Measurements from ENCODE around the gene ABI1.

The ABI1 gene

DNA sequence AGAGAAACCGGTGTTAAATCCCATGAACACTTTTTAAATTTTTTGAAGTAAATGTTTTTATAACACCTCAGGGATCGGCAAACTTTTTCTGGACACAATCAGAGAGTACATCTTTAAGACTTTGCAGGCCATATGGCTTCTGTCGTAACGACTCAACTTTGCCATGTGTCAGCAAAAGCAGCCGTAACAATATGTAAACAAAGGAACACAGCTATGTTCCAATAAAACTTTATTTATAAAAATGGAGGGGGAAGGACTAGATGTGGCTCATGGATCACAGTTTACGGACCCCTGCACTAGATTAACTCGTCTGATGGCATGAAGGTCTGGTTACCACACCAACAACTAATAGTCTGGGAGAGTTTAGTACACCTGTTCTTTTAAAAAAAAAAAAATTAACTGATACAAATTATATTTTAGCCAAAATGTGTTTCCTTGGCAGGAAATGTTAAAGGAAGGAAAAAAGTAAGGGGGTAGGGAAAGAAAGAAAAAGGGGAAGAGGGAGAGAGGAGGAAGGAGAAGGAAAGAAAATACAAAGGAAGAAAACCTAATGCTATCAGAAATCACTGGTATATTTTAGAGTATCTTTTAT, 50.2 kb downstream of the ABI1 start:
- Histone ChIP-seq H3K27ac (ENCODE audit: low read depth, low read length) (no peak overlapping the region), H3K9ac (ENCODE audit: low read length) (no peak overlapping the region), H3K27me3 (ENCODE audit: control insufficient read depth, insufficient read depth, low read length) (no peaks in the 10 kb centered on the region), H3K36me3 (ENCODE audit: control insufficient read depth, insufficient read depth, low read length) (no peaks in the 10 kb centered on the region), H3K4me1 (ENCODE audit: control insufficient read depth, insufficient read depth, low read length) (no peaks in the 10 kb centered on the region), H3K4me3 (ENCODE audit: low read length) (no peak overlapping the region)

DNA sequence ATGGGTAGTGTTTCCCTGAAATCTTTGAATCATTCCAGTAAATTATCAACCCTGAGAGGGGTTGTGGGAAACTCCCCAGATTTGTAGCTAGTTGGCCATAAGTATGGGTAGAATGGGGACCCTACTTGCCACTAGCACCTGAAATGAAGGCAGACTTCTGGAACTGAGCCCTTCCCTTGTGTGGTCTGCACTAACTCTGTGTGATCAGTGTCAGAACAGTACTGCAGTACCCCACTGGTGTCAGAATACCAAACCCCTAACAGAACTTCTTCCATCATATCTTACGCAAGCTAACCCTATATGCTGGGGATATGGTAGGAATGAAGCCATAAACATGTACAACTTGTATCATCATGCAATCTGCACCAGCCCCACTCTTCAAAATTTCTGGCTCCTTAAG, 50.8 kb downstream of the ABI1 start:
- peaks cover 2% of the 10 kb centered on the region for H3K4me1 ChIP-seq (ENCODE audit: control insufficient read depth, insufficient read depth, low read length)
- no peak overlapping the region for H3K9ac ChIP-seq (ENCODE audit: low read length)
- H3K27ac ChIP-seq (ENCODE audit: low read depth, low read length): no peak overlapping the region
- H3K36me3 ChIP-seq (ENCODE audit: control insufficient read depth, insufficient read depth, low read length): no peaks in the 10 kb centered on the region
- no peak overlapping the region for H3K4me3 ChIP-seq (ENCODE audit: low read length)
- H3K27me3 ChIP-seq (ENCODE audit: control insufficient read depth, insufficient read depth, low read length): no peaks in the 10 kb centered on the region

DNA sequence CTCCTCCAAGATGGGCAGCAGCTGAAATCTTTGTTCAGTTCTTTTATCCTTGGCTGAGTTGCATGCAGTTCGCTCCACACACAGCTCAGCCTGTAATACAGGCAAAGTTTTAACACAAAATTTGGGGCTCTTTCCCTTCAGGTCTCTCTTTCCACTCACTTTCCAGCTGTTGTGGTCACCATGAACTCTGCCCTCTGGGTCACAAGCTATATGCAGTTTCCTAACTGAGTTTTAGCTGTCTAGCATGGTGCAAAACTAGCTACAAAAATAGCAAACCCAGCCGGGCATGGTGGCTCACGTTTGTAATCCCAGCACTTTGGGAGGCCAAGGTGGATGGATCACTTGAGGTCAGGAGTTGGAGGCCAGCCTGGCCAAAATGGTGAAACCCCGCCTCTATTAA, 53.2 kb downstream of the ABI1 start:
- no peak overlapping the region for H3K4me3 ChIP-seq (ENCODE audit: low read length)
- H3K4me1 ChIP-seq (ENCODE audit: control insufficient read depth, insufficient read depth, low read length): peaks cover 3% of the 10 kb centered on the region
- no peaks in the 10 kb centered on the region for H3K36me3 ChIP-seq (ENCODE audit: control insufficient read depth, insufficient read depth, low read length)
- no peak overlapping the region for H3K27ac ChIP-seq (ENCODE audit: low read depth, low read length)
- no peak overlapping the region for H3K9ac ChIP-seq (ENCODE audit: low read length)
- no peaks in the 10 kb centered on the region for H3K27me3 ChIP-seq (ENCODE audit: control insufficient read depth, insufficient read depth, low read length)

DNA sequence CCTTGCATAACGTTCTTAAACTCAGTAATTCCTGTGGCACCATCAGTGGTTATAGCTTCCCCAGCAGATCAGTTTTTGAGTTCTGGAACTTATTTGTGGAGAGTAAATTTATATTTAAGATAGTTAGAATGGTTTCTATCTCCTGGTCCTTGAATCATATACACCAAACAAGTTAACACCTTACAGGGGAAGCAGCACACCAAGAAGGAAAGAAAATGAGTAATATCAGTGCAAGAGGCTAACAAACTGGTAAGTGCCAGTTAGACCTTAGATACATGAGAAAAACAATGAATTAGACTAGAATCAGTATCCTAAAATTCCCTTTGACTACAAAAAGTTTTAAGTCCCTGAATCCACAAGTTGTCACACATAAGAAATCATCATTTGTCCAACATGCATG, 54.2 kb downstream of the ABI1 start:
- Histone ChIP-seq H3K27me3 (ENCODE audit: control insufficient read depth, insufficient read depth, low read length) (no peaks in the 10 kb centered on the region), H3K4me3 (ENCODE audit: low read length) (no peak overlapping the region), H3K4me1 (ENCODE audit: control insufficient read depth, insufficient read depth, low read length) (peaks cover 3% of the 10 kb centered on the region), H3K27ac (ENCODE audit: low read depth, low read length) (no peak overlapping the region), H3K9ac (ENCODE audit: low read length) (no peak overlapping the region), H3K36me3 (ENCODE audit: control insufficient read depth, insufficient read depth, low read length) (no peaks in the 10 kb centered on the region)

GRCh38 chr10:26805567-26806245, 55.1 kb downstream of the ABI1 start:
- H3K9ac ChIP-seq (ENCODE audit: low read length): no peak overlapping the region
- no peaks in the 10 kb centered on the region for H3K36me3 ChIP-seq (ENCODE audit: control insufficient read depth, insufficient read depth, low read length)
- no peak overlapping the region for H3K27ac ChIP-seq (ENCODE audit: low read depth, low read length)
- no peak overlapping the region for H3K4me3 ChIP-seq (ENCODE audit: low read length)
- H3K4me1 ChIP-seq (ENCODE audit: control insufficient read depth, insufficient read depth, low read length): peaks cover 3% of the 10 kb centered on the region
- H3K27me3 ChIP-seq (ENCODE audit: control insufficient read depth, insufficient read depth, low read length): no peaks in the 10 kb centered on the region

- no peaks in the 10 kb centered on the region for H3K27me3 ChIP-seq (ENCODE audit: control insufficient read depth, insufficient read depth, low read length)
- no peak overlapping the region for H3K27ac ChIP-seq (ENCODE audit: low read depth, low read length)
- no peak overlapping the region for H3K9ac ChIP-seq (ENCODE audit: low read length)
- H3K4me3 ChIP-seq (ENCODE audit: low read length): no peak overlapping the region
- H3K4me1 ChIP-seq (ENCODE audit: control insufficient read depth, insufficient read depth, low read length): peaks cover 3% of the 10 kb centered on the region
- no peaks in the 10 kb centered on the region for H3K36me3 ChIP-seq (ENCODE audit: control insufficient read depth, insufficient read depth, low read length)
Observed at GRCh38 chr10:26804418-26805393, 56.1 kb downstream of the ABI1 start.

DNA sequence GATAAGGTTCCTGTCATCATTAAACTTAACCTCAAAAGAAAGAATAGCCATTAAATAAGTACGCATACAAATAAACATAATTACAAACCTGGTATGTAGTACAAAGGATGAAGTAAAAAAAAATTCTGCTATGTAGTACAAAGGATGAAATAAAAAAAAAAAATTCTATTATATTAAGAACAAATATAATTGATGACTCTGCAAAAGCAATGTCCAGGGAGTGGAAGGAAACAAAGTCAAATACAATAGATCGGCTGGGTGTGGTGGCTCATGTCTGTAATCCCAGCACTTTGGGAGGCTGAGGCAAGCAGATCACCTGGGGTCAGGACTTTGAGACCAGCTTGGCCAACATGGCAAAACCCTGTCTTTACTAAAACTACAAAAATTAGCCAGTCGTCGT, 56.9 kb downstream of the ABI1 start:
- Histone ChIP-seq H3K27ac (ENCODE audit: low read depth, low read length) (no peak overlapping the region), H3K4me1 (ENCODE audit: control insufficient read depth, insufficient read depth, low read length) (peaks cover 3% of the 10 kb centered on the region), H3K27me3 (ENCODE audit: control insufficient read depth, insufficient read depth, low read length) (no peaks in the 10 kb centered on the region)

DNA sequence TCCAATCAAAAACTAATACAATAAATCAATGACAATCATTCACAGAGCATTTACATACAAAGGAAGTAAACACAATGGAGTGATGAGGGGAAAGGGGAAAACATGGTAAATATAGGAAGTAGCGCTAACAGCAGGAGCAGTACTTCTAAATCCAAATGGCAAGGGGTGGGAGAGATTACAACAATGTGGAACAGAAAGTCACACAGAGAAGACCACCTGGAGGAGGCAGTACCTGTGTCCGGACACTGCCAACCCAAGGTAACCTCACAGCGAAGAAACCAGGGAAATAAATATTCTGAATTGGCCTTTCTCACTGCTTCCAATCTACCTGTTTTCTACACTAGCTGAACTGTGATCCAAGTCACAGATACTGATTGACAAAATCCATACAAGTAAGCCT, 58.2 kb downstream of the ABI1 start:
- H3K4me1 ChIP-seq (ENCODE audit: control insufficient read depth, insufficient read depth, low read length): peaks cover 3% of the 10 kb centered on the region
- H3K36me3 ChIP-seq (ENCODE audit: control insufficient read depth, insufficient read depth, low read length): no peaks in the 10 kb centered on the region
- no peaks in the 10 kb centered on the region for H3K27me3 ChIP-seq (ENCODE audit: control insufficient read depth, insufficient read depth, low read length)
- no peak overlapping the region for H3K27ac ChIP-seq (ENCODE audit: low read depth, low read length)
- no peak overlapping the region for H3K9ac ChIP-seq (ENCODE audit: low read length)
- H3K4me3 ChIP-seq (ENCODE audit: low read length): no peak overlapping the region

More for the DNA sequence above, 56.9 kb downstream of the ABI1 start:
- Histone ChIP-seq H3K9ac (ENCODE audit: low read length) (no peak overlapping the region), H3K36me3 (ENCODE audit: control insufficient read depth, insufficient read depth, low read length) (no peaks in the 10 kb centered on the region), H3K4me3 (ENCODE audit: low read length) (no peak overlapping the region)

GRCh38 chr10:26801831-26802230, 58.9 kb downstream of the ABI1 start:
- H3K4me3 ChIP-seq (ENCODE audit: low read length): no peak overlapping the region
- H3K27me3 ChIP-seq (ENCODE audit: control insufficient read depth, insufficient read depth, low read length): no peaks in the 10 kb centered on the region
- H3K27ac ChIP-seq (ENCODE audit: low read depth, low read length): no peak overlapping the region
- no peaks in the 10 kb centered on the region for H3K36me3 ChIP-seq (ENCODE audit: control insufficient read depth, insufficient read depth, low read length)
- H3K4me1 ChIP-seq (ENCODE audit: control insufficient read depth, insufficient read depth, low read length): peaks cover 3% of the 10 kb centered on the region
- no peak overlapping the region for H3K9ac ChIP-seq (ENCODE audit: low read length)

DNA sequence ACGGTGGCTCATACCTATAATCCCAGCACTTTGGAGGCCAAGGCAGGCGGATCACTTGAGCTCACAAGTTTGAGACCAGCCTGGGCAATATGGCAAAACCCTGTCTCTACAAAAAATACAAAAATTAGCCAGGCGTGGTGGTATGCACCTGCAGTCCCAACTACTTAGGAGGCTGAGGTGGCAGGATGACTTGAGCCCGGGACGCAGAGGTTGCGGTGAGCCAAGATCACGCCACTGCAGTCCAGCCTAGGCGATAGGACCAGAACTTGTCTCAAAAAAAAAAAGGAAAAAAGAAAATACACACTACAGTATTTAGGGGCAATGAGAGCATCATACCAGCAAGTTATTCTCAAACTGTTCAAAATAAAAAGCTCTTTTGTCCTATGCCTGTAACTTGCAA, 59.5 kb downstream of the ABI1 start:
- H3K27ac ChIP-seq (ENCODE audit: low read depth, low read length): no peak overlapping the region
- H3K4me3 ChIP-seq (ENCODE audit: low read length): no peak overlapping the region
- H3K27me3 ChIP-seq (ENCODE audit: control insufficient read depth, insufficient read depth, low read length): no peaks in the 10 kb centered on the region
- H3K36me3 ChIP-seq (ENCODE audit: control insufficient read depth, insufficient read depth, low read length): no peaks in the 10 kb centered on the region
- H3K9ac ChIP-seq (ENCODE audit: low read length): no peak overlapping the region
- peaks cover 3% of the 10 kb centered on the region for H3K4me1 ChIP-seq (ENCODE audit: control insufficient read depth, insufficient read depth, low read length)

DNA sequence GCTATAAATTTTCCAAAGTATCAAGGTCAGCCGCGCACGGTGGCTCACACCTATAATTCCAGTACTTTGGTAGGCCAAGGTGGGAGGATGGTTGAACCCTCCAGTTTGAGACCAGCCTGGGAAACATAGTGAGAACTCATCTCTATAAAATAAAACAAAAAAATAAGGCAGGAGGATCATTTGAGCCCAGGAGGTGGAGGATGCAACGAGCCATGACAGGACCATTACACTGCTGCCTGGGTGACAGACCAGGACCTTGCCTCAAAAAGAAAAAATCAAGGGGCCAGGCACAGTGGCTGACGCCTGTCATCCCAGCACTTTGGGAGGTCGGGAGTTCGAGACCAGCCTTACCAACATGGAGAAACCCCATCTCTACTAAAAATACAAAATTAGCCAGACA, 60.3 kb downstream of the ABI1 start:
- peaks cover 3% of the 10 kb centered on the region for H3K4me1 ChIP-seq (ENCODE audit: control insufficient read depth, insufficient read depth, low read length)
- H3K27ac ChIP-seq (ENCODE audit: low read depth, low read length): no peak overlapping the region
- H3K36me3 ChIP-seq (ENCODE audit: control insufficient read depth, insufficient read depth, low read length): no peaks in the 10 kb centered on the region
- no peak overlapping the region for H3K4me3 ChIP-seq (ENCODE audit: low read length)
- no peak overlapping the region for H3K9ac ChIP-seq (ENCODE audit: low read length)
- no peaks in the 10 kb centered on the region for H3K27me3 ChIP-seq (ENCODE audit: control insufficient read depth, insufficient read depth, low read length)

- no peaks in the 10 kb centered on the region for H3K4me1 ChIP-seq (ENCODE audit: control insufficient read depth, insufficient read depth, low read length)
- H3K36me3 ChIP-seq (ENCODE audit: control insufficient read depth, insufficient read depth, low read length): no peaks in the 10 kb centered on the region
- H3K27ac ChIP-seq (ENCODE audit: low read depth, low read length): no peak overlapping the region
- no peak overlapping the region for H3K9ac ChIP-seq (ENCODE audit: low read length)
- H3K27me3 ChIP-seq (ENCODE audit: control insufficient read depth, insufficient read depth, low read length): no peaks in the 10 kb centered on the region
- H3K4me3 ChIP-seq (ENCODE audit: low read length): no peak overlapping the region
Observed at GRCh38 chr10:26799342-26799741, 61.4 kb downstream of the ABI1 start.
